H1 (cell line): ENCODE data around the gene RPS6KA4. TPM values are rescaled to one million over a fixed set of nuclear protein-coding genes. Genes with fewer than 3 reads are reported as not detected.

ENCODE experiments used
- CTCF ChIA-PET: fragments of 300-600 bp; sonication (Branson Sonifier 250); formaldehyde crosslinking; loops from one replicate; lab custom pipeline; 2021; ENCODE audit not compliant: partially characterized antibody; lab: Charles Lee
- POLR2A ChIA-PET: fragments of 300-600 bp; sonication (Branson Sonifier 250); formaldehyde crosslinking; loops from one replicate; lab custom pipeline; 2021; ENCODE audit warnings: inconsistent platforms; ENCODE audit not compliant: partially characterized antibody; lab: Charles Lee
- DNase-seq, 2 experiments: peaks; one replicate each; pipeline versions ENCODE4 v3.0.0 to v3.0.0-alpha.2; 2010 to 2022; ENCODE audit warnings: low spot score in 2 of 2, low read depth in 1 of 2, mixed read lengths in 1 of 2
- FAIRE-seq: peaks from 2 replicates; lab custom pipeline; 2011; peaks lifted over from hg19 to GRCh38; lab: Jason Lieb, UNC
- H2AFZ ChIP-seq: 2 replicates; pipeline ENCODE4 v1.8.1; 2012; ENCODE audit warnings: low read length, inconsistent platforms
- H2AK5ac ChIP-seq: 2 replicates; pipeline ENCODE4 v1.6.1; 2013; ENCODE audit warnings: low read depth, low read length
- H2BK120ac ChIP-seq: replicated peaks from 2 replicates; pipeline ENCODE3; 2013; ENCODE audit warnings: low read depth, low read length, inconsistent platforms
- H2BK12ac ChIP-seq: 2 replicates; pipeline ENCODE4 v1.6.1; 2013; ENCODE audit warnings: low read depth, low read length
- H2BK15ac ChIP-seq: 2 replicates; pipeline ENCODE4 v1.6.1; 2013; ENCODE audit warnings: low read length
- H2BK20ac ChIP-seq: 2 replicates; pipeline ENCODE4 v1.6.1; 2013; ENCODE audit warnings: low read length
- H2BK5ac ChIP-seq: 2 replicates; pipeline ENCODE4 v1.6.1; 2013; ENCODE audit warnings: low read depth, low read length
- H3K14ac ChIP-seq: 2 replicates; pipeline ENCODE4 v1.6.1; 2013; ENCODE audit warnings: inconsistent platforms; ENCODE audit not compliant: insufficient read length
- H3K18ac ChIP-seq: 2 replicates; pipeline ENCODE4 v1.6.1; 2013; ENCODE audit warnings: low read length; ENCODE audit errors: extremely low read depth
- H3K23ac ChIP-seq: 2 replicates; pipeline ENCODE4 v1.6.1; 2013; ENCODE audit warnings: inconsistent platforms; ENCODE audit not compliant: insufficient read length
- H3K23me2 ChIP-seq: 2 replicates; pipeline ENCODE4 v1.6.1; 2013; ENCODE audit warnings: low read depth, low read length
- H3K27ac ChIP-seq: 2 replicates; pipeline ENCODE4 v1.6.1; 2011; ENCODE audit warnings: low read depth, low read length, inconsistent platforms
- H3K27me3 ChIP-seq, 4 experiments: replicated peaks in 1 of 4; 1 replicate in 1 of 4; 2 replicates in 3 of 4; pipeline versions ENCODE4 v1.6.1 to v1.8.1; 2011 to 2013; ENCODE audit warnings: low read length in 3 of 4, mild to moderate bottlenecking in 3 of 4, inconsistent platforms in 2 of 4, mixed read lengths in 2 of 4, moderate library complexity in 1 of 4; ENCODE audit not compliant: control insufficient read depth in 3 of 4, insufficient read depth in 3 of 4; ENCODE audit errors: extremely low read depth in 1 of 4
- H3K36me3 ChIP-seq, 4 experiments: 2 replicates each; pipeline versions ENCODE4 v1.6.1 to v1.8.1; 2011 to 2013; ENCODE audit warnings: mild to moderate bottlenecking in 4 of 4, low read length in 3 of 4, moderate library complexity in 2 of 4, control low read depth in 1 of 4, inconsistent platforms in 1 of 4; ENCODE audit not compliant: insufficient read depth in 4 of 4, control insufficient read depth in 2 of 4
- H3K4ac ChIP-seq: replicated peaks from 2 replicates; pipeline ENCODE3; 2013; ENCODE audit warnings: low read length, low read depth, mixed read lengths, inconsistent platforms; ENCODE audit not compliant: insufficient read length
- H3K4me1 ChIP-seq, 4 experiments: replicated peaks in 1 of 4; 1 replicate in 1 of 4; 2 replicates in 3 of 4; pipeline versions ENCODE4 v1.6.1 to v1.8.1; 2011 to 2013; ENCODE audit warnings: low read length in 3 of 4, inconsistent platforms in 2 of 4, mixed read lengths in 1 of 4; ENCODE audit not compliant: insufficient read depth in 4 of 4, control insufficient read depth in 3 of 4
- H3K4me2 ChIP-seq, 2 experiments: 2 replicates each; pipeline versions ENCODE4 v1.6.1 to v1.8.1; 2011 to 2013; ENCODE audit warnings: low read depth in 2 of 2, low read length in 2 of 2, control low read depth in 1 of 2, inconsistent platforms in 1 of 2, mild to moderate bottlenecking in 1 of 2; ENCODE audit not compliant: insufficient read depth in 1 of 2
- H3K4me3 ChIP-seq, 4 experiments: fragments of 200-600, 300-600 bp in 1 of 4; sonication (generic), shearing (Covaris generic), sonication (Bioruptor Twin) in 1 of 4; 2 replicates each; pipeline versions ENCODE4 v1.5.1 to v1.8.1; 2011 to 2016; ENCODE audit warnings: low read length in 4 of 4, low read depth in 3 of 4, control low read depth in 2 of 4, inconsistent platforms in 2 of 4, mild to moderate bottlenecking in 2 of 4, mixed read lengths in 1 of 4, moderate library complexity in 1 of 4; ENCODE audit not compliant: insufficient read depth in 2 of 4; ENCODE audit errors: extremely low read depth in 1 of 4
- H3K56ac ChIP-seq: replicated peaks from 2 replicates; pipeline ENCODE3; 2013; ENCODE audit warnings: low read depth, mild to moderate bottlenecking, mixed read lengths, low read length, inconsistent platforms; ENCODE audit not compliant: insufficient read length
- H3K79me1 ChIP-seq: 2 replicates; pipeline ENCODE4 v1.6.1; 2013; ENCODE audit warnings: low read depth, low read length, control low read depth
- H3K79me2 ChIP-seq, 2 experiments: 2 replicates each; pipeline versions ENCODE4 v1.6.1 to v1.8.1; 2012 to 2013; ENCODE audit warnings: low read length in 2 of 2, mild to moderate bottlenecking in 2 of 2, inconsistent platforms in 1 of 2; ENCODE audit not compliant: insufficient read depth in 2 of 2, control insufficient read depth in 1 of 2
- H3K9ac ChIP-seq, 4 experiments: replicated peaks in 1 of 4; 1 replicate in 1 of 4; 2 replicates in 3 of 4; pipeline versions ENCODE4 v1.6.1 to v1.8.1; 2011 to 2013; ENCODE audit warnings: low read depth in 3 of 4, low read length in 3 of 4, control low read depth in 2 of 4, mild to moderate bottlenecking in 2 of 4, moderate library complexity in 2 of 4, inconsistent platforms in 1 of 4; ENCODE audit errors: extremely low read depth in 1 of 4
- H3K9me3 ChIP-seq, 2 experiments: 2 replicates each; pipeline versions ENCODE4 v1.6.1 to v1.8.1; 2012 to 2013; ENCODE audit warnings: mild to moderate bottlenecking in 2 of 2, moderate library complexity in 2 of 2, control low read depth in 1 of 2, inconsistent platforms in 1 of 2, low read depth in 1 of 2, low read length in 1 of 2, mixed read lengths in 1 of 2; ENCODE audit not compliant: insufficient read depth in 2 of 2
- H4K20me1 ChIP-seq, 2 experiments: replicated peaks in 1 of 2; 2 replicates each; pipeline versions ENCODE3 to v1.8.1; 2011 to 2013; ENCODE audit warnings: inconsistent platforms in 2 of 2, low read length in 2 of 2, mild to moderate bottlenecking in 1 of 2; ENCODE audit not compliant: insufficient read depth in 2 of 2, control insufficient read depth in 1 of 2
- H4K5ac ChIP-seq: 2 replicates; pipeline ENCODE4 v1.6.1; 2013; ENCODE audit warnings: low read length, low read depth, mixed read lengths, inconsistent platforms; ENCODE audit not compliant: insufficient read length
- H4K8ac ChIP-seq: 2 replicates; pipeline ENCODE4 v1.8.0; 2013; ENCODE audit warnings: mild to moderate bottlenecking, moderate library complexity, low read length, inconsistent platforms; ENCODE audit not compliant: insufficient read depth; ENCODE audit errors: extremely low read depth
- H4K91ac ChIP-seq: replicated peaks from 2 replicates; pipeline ENCODE3; 2013; ENCODE audit warnings: low read length, mixed read lengths, inconsistent platforms; ENCODE audit not compliant: insufficient read length
- ATF3 ChIP-seq: IDR thresholded peaks from 2 replicates; pipeline ENCODE4 v1.6.1; 2011; ENCODE audit warnings: low read depth, mild to moderate bottlenecking, low read length; ENCODE audit not compliant: insufficient read depth
- BRCA1 ChIP-seq: IDR thresholded peaks from 2 replicates; pipeline ENCODE4 v1.6.1; 2012; ENCODE audit warnings: low read depth, low read length, improper control_type of control experiment
- CTBP2 ChIP-seq: IDR thresholded peaks from 2 replicates; pipeline ENCODE4 v1.7.0; 2011; ENCODE audit warnings: borderline replicate concordance, mild to moderate bottlenecking, moderate library complexity, mixed read lengths, low read length; ENCODE audit not compliant: insufficient read depth, insufficient read length
- FOSL1 ChIP-seq: IDR thresholded peaks from 2 replicates; pipeline ENCODE4 v1.6.1; 2011; ENCODE audit warnings: mild to moderate bottlenecking, low read depth, low read length, moderate library complexity; ENCODE audit not compliant: insufficient read depth
- GTF2F1 ChIP-seq: IDR thresholded peaks from 2 replicates; pipeline ENCODE4 v1.6.1; 2012; ENCODE audit warnings: low read depth, low read length, improper control_type of control experiment, borderline replicate concordance
- WGBS, 2 experiments: shearing (Covaris generic) in 1 of 2; methylation state at CpG; one replicate each; pipeline versions ENCODE4 v1.1.6 to v1.1.7; 2013 to 2015; ENCODE audit warnings: low lambda C conversion rate in 2 of 2, mixed read lengths in 2 of 2, inconsistent platforms in 1 of 2, low coverage in 1 of 2, missing lambda C conversion rate in 1 of 2; ENCODE audit not compliant: insufficient replicate concordance in 2 of 2, insufficient coverage in 1 of 2, insufficient read length in 1 of 2; ENCODE audit errors: extremely low coverage in 1 of 2, missing lambda C conversion rate in 1 of 2; 5-methylcytosine and 5-hydroxymethylcytosine counted together
- polyA plus RNA-seq, 7 experiments: library from polyadenylated mRNA; depleted of rRNA in 3 of 7; stranded (reverse) in 5 of 7; unstranded in 2 of 7; fragments of >200 nt in 5 of 7; fragments of 200-250 nt in 2 of 7; gene quantifications; 1 replicate in 5 of 7; 2 replicates in 1 of 7; 4 replicates in 1 of 7; pipeline versions ENCODE4 v1.2.1 to v1.2.3, GENCODE V29; 2011 to 2013; ENCODE audit warnings: missing spikeins in 2 of 7, mixed read lengths in 2 of 7
- total RNA-seq: library from RNA; stranded (reverse); fragmentation: NEBNext Ultra II Directional; extraction: Animal tissue kit (Norgen Biotek cat#: 25700); gene quantifications from 2 replicates; pipeline ENCODE4 v1.2.1, GENCODE V29; 2021

The RPS6KA4 gene
- total and polyA plus RNA-seq, 2 of the 8 experiments (the other 6 are each of a cell fraction or from before 2014, with no cell fraction given) = 8.2 to 12.6 TPM

GRCh38 chr11:64321533-64321932 is 37.4 kb upstream of the RPS6KA4 start:
- Histone ChIP-seq H2BK20ac (no peak overlapping the region), H2AK5ac (no peak overlapping the region), H3K36me3 (peaks cover 0 to 16% (median 3%) of the 10 kb centered on the region in 4 experiments; a peak in 6 of 8 replicates), H2BK12ac (no peak overlapping the region), H3K9ac (no peak overlapping the region), H4K8ac (no peak overlapping the region), H3K23me2 (peaks cover 5% of the 10 kb centered on the region; the same call in 1 of the 2 replicates), H3K4me2 (no peak overlapping the region), H2AFZ (no peak overlapping the region), H4K91ac (no peak overlapping the region), H3K4me1 (peaks cover 1 to 10% (median 5%) of the 10 kb centered on the region in 4 experiments; a peak in 6 of 7 replicates), H4K20me1 (peaks cover 0 to 3% of the 10 kb centered on the region in 2 experiments), H3K79me1 (0 out of 2 replicates have a peak, but pooled peaks cover 5% of the 10 kb centered on the region), H2BK15ac (no peak overlapping the region), H3K14ac (no peak overlapping the region), H3K4me3 (no peak overlapping the region), H2BK120ac (no peak overlapping the region), H4K5ac (no peak overlapping the region), H3K23ac (no peak overlapping the region), H3K18ac (no peak overlapping the region), H3K56ac (no peak overlapping the region), H2BK5ac (no peak overlapping the region), H3K4ac (no peak overlapping the region), H3K27me3 (no peaks in the 10 kb centered on the region), H3K9me3 (no peaks in the 10 kb centered on the region), H3K79me2 (peaks cover 0 to 10% of the 10 kb centered on the region in 2 experiments; a peak in 1 of 4 replicates), H3K27ac (no peak overlapping the region)
- DNase-seq (no peak), FAIRE-seq (no peak)
- WGBS, 2 experiments = 95% methylated on average over 5 of the region's 5 CpGs; no CpG with 5 or more reads in 1 of the 2 experiments
- CTCF ChIA-PET = interaction anchor here (3.3 to 37.6 kb wide), 3 partner anchors 11 to 34 kb away, joined by 20 to 614 read pairs (median 27); partner anchors contain the start of genes CATSPERZ, ESRRA, PRDX5 and TRMT112
- TF ChIP-seq BRCA1 = no peak
- no peak for TF ChIP-seq FOSL1
- no peak for TF ChIP-seq CTBP2
- TF ChIP-seq ATF3 = no peak
- TF ChIP-seq GTF2F1 = no peak
- POLR2A ChIA-PET = interaction anchor here (2.6 kb wide), 1 partner anchor 10 kb away, joined by 12 read pairs; no protein-coding TSS in a partner anchor
